Measurements from ENCODE around the gene SLC17A1. TPM values are rescaled to one million over a fixed set of nuclear protein-coding genes. Genes with fewer than 3 reads are reported as not detected.

Gene SLC17A1
- total RNA-seq, 1 experiment from 2014 or later: not detected

GRCh38 chr6:25868436-25869183 lies 36.8 kb upstream of the SLC17A1 start:
- ChIA-PET CTCF (no interaction called here), POLR2A (ENCODE audit: low non-redundant PET) (no interaction called here)
- Histone ChIP-seq H3K9me3 (ENCODE audit: low read depth, low read length, poor library complexity, severe bottlenecking) (no peaks in the 10 kb centered on the region), H3K4me3 (ENCODE audit: low read depth, low read length, poor library complexity, severe bottlenecking) (no peak overlapping the region), H3K36me3 (ENCODE audit: insufficient read depth, low read length, poor library complexity, severe bottlenecking) (no peaks in the 10 kb centered on the region), H3K27ac (ENCODE audit: low read depth, low read length, poor library complexity, severe bottlenecking) (no peak overlapping the region), H3K4me1 (ENCODE audit: insufficient read depth, low read length, poor library complexity, severe bottlenecking) (no peaks in the 10 kb centered on the region), H3K27me3 (replicated peaks; ENCODE audit: insufficient read depth, low read depth, low read length, poor library complexity) (peaks cover 9% of the 10 kb centered on the region)
- intact Hi-C loops (cut with micrococcal nuclease; ENCODE audit: unreplicated experiment): no loop called here
- no peak for DNase-seq (ENCODE audit: low spot score)
- TF ChIP-seq CTCF (conservative IDR thresholded peaks at IDR 0.05; ENCODE audit: low read depth, low read length) (no peak), EZH2 (IDR thresholded peaks at IDR 0.05; ENCODE audit: borderline replicate concordance, low read depth, low read length, poor library complexity, severe bottlenecking) (no peak)
- BruUV-seq (replicated peaks): no TSS peak

- no peaks in the 10 kb centered on the region for H3K36me3 ChIP-seq (ENCODE audit: insufficient read depth, low read length, poor library complexity, severe bottlenecking)
- CTCF ChIA-PET: no interaction called here
- TF ChIP-seq CTCF (conservative IDR thresholded peaks at IDR 0.05; ENCODE audit: low read depth, low read length): no peak
- TF ChIP-seq EZH2 (IDR thresholded peaks at IDR 0.05; ENCODE audit: borderline replicate concordance, low read depth, low read length, poor library complexity, severe bottlenecking): no peak
- intact Hi-C loops (cut with micrococcal nuclease; ENCODE audit: unreplicated experiment): no loop called here
- POLR2A ChIA-PET (ENCODE audit: low non-redundant PET): no interaction called here
- peaks cover 9% of the 10 kb centered on the region for H3K27me3 ChIP-seq (replicated peaks; ENCODE audit: insufficient read depth, low read depth, low read length, poor library complexity)
- H3K4me1 ChIP-seq (ENCODE audit: insufficient read depth, low read length, poor library complexity, severe bottlenecking): no peaks in the 10 kb centered on the region
- H3K27ac ChIP-seq (ENCODE audit: low read depth, low read length, poor library complexity, severe bottlenecking): no peak overlapping the region
- H3K9me3 ChIP-seq (ENCODE audit: low read depth, low read length, poor library complexity, severe bottlenecking): no peaks in the 10 kb centered on the region
- H3K4me3 ChIP-seq (ENCODE audit: low read depth, low read length, poor library complexity, severe bottlenecking): no peak overlapping the region
- DNase-seq (ENCODE audit: low spot score): no peak
- BruUV-seq (replicated peaks): no TSS peak
These were observed 34.2 kb upstream of the SLC17A1 start for GRCh38 chr6:25866011-25866410.

- BruUV-seq (replicated peaks): no TSS peak
- ChIA-PET CTCF (no interaction called here), POLR2A (ENCODE audit: low non-redundant PET) (no interaction called here)
- Histone ChIP-seq H3K36me3 (ENCODE audit: insufficient read depth, low read length, poor library complexity, severe bottlenecking) (no peaks in the 10 kb centered on the region), H3K4me1 (ENCODE audit: insufficient read depth, low read length, poor library complexity, severe bottlenecking) (no peaks in the 10 kb centered on the region), H3K27ac (ENCODE audit: low read depth, low read length, poor library complexity, severe bottlenecking) (no peak overlapping the region), H3K9me3 (ENCODE audit: low read depth, low read length, poor library complexity, severe bottlenecking) (no peaks in the 10 kb centered on the region), H3K4me3 (ENCODE audit: low read depth, low read length, poor library complexity, severe bottlenecking) (no peak overlapping the region), H3K27me3 (replicated peaks; ENCODE audit: insufficient read depth, low read depth, low read length, poor library complexity) (peaks cover 13% of the 10 kb centered on the region)
- intact Hi-C loops (cut with micrococcal nuclease; ENCODE audit: unreplicated experiment): no loop called here
- DNase-seq (ENCODE audit: low spot score): no peak
- TF ChIP-seq CTCF (conservative IDR thresholded peaks at IDR 0.05; ENCODE audit: low read depth, low read length) (no peak), EZH2 (IDR thresholded peaks at IDR 0.05; ENCODE audit: borderline replicate concordance, low read depth, low read length, poor library complexity, severe bottlenecking) (no peak)
These were observed 31.5 kb upstream of the SLC17A1 start for GRCh38 chr6:25863360-25863759.
